Neural crest cell (in vitro differentiated cells): ENCODE data around the gene DYRK3. TPM values are rescaled to one million over a fixed set of nuclear protein-coding genes. Genes with fewer than 3 reads are reported as not detected.

ENCODE experiments used
- DNase-seq: peaks from one replicate; pipeline ENCODE4 v3.0.0; 2021; ENCODE audit warnings: low read depth, mixed read lengths, low spot score
- H3K27ac Mint-ChIP-seq: one replicate; pipeline ENCODE4 v1.8.0; 2021; ENCODE audit warnings: mild to moderate bottlenecking, mixed read lengths; ENCODE audit not compliant: unreplicated experiment
- H3K27me3 Mint-ChIP-seq: 2 replicates; pipeline ENCODE4 v1.8.0; 2021; ENCODE audit warnings: low read depth, mild to moderate bottlenecking, mixed read lengths
- H3K36me3 Mint-ChIP-seq: 2 replicates; pipeline ENCODE4 v1.8.0; 2021; ENCODE audit warnings: low read depth, mild to moderate bottlenecking, mixed read lengths
- H3K4me1 Mint-ChIP-seq: 2 replicates; pipeline ENCODE4 v1.8.0; 2021; ENCODE audit warnings: mixed read lengths
- H3K4me3 Mint-ChIP-seq: one replicate; pipeline ENCODE4 v1.8.0; 2021; ENCODE audit warnings: mild to moderate bottlenecking, mixed read lengths
- H3K9me3 Mint-ChIP-seq: 2 replicates; pipeline ENCODE4 v1.8.0; 2021; ENCODE audit warnings: mixed read lengths
- total RNA-seq: library from RNA; stranded (reverse); gene quantifications from 2 replicates; pipeline ENCODE4 v1.2.1, GENCODE V29; 2021
- TF ChIP-seq, protein P1 (sequence below): fragments of 200-600 bp; sonication (generic); conservative IDR thresholded peaks from 2 replicates; pipeline ENCODE4 v1.5.0; 2021; ENCODE audit warnings: antibody characterized with exemption, mild to moderate bottlenecking

Gene DYRK3
- total RNA-seq, 1 donor from 2014 or later = 12.5 TPM

DNA sequence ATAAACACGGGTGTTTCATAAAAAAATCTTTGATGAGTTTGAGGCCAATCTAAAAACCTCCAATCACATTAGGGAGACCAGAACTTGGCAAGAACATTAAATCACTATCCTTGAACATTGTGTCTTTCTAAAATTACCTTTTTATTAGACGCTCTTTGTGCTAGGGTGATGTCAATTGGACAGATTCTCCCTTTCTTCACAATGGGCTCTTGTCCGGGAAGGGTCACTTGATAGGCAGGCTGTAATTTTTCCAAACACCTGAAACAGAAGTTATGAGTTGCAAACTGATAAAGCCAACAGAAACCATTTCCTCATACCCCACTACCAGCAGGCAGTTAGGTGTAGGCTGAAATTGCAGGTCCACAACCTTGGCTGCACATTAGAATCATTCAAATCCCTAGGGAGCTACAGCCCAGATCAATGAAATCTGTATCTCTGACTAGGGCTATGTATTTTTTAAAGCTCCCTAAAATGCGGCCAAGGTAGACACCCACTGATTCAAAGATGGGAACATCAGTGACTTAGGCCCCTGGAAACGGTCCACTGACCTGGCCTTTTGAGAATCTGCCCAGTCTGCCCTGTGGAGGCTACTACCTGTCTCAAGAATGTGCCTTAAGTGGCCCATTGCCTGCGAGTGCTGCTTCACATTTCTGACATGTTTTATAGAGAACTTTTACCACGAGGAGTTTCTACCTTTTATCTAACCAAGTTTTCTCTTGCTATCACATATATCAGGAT is 39.6 kb upstream of the DYRK3 start:
- DNase-seq = no peak
- TF ChIP-seq, protein P1, sequence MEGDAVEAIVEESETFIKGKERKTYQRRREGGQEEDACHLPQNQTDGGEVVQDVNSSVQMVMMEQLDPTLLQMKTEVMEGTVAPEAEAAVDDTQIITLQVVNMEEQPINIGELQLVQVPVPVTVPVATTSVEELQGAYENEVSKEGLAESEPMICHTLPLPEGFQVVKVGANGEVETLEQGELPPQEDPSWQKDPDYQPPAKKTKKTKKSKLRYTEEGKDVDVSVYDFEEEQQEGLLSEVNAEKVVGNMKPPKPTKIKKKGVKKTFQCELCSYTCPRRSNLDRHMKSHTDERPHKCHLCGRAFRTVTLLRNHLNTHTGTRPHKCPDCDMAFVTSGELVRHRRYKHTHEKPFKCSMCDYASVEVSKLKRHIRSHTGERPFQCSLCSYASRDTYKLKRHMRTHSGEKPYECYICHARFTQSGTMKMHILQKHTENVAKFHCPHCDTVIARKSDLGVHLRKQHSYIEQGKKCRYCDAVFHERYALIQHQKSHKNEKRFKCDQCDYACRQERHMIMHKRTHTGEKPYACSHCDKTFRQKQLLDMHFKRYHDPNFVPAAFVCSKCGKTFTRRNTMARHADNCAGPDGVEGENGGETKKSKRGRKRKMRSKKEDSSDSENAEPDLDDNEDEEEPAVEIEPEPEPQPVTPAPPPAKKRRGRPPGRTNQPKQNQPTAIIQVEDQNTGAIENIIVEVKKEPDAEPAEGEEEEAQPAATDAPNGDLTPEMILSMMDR = no peak
- Mint-ChIP-seq H3K27ac (no peak overlapping the region), H3K27me3 (no peaks in the 10 kb centered on the region), H3K9me3 (no peaks in the 10 kb centered on the region), H3K36me3 (peaks cover 13% of the 10 kb centered on the region), H3K4me1 (no peaks in the 10 kb centered on the region), H3K4me3 (no peak overlapping the region)

DNA sequence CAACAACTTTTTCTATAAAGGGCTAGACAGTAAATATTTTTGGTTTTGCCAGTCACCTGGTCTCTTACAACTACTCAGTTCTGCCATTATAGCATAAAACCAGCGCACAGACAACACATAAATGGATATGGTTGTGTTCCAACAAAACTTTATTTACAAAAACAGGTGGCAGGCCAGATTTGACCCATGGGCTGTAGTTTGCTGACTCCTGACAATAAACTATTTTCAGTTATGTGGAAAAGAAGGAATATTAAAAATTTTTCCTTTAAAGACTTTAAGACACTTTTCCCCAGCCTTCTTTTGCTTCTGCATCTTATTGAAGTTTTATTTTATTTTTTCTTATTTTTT is 39.0 kb upstream of the DYRK3 start:
- H3K4me1 Mint-ChIP-seq = no peaks in the 10 kb centered on the region
- H3K27ac Mint-ChIP-seq = no peak overlapping the region
- H3K36me3 Mint-ChIP-seq = peaks cover 13% of the 10 kb centered on the region
- no peak overlapping the region for H3K4me3 Mint-ChIP-seq
- no peaks in the 10 kb centered on the region for H3K27me3 Mint-ChIP-seq
- no peak for DNase-seq
- H3K9me3 Mint-ChIP-seq = no peaks in the 10 kb centered on the region
- TF ChIP-seq, protein P1 = no peak

DNA sequence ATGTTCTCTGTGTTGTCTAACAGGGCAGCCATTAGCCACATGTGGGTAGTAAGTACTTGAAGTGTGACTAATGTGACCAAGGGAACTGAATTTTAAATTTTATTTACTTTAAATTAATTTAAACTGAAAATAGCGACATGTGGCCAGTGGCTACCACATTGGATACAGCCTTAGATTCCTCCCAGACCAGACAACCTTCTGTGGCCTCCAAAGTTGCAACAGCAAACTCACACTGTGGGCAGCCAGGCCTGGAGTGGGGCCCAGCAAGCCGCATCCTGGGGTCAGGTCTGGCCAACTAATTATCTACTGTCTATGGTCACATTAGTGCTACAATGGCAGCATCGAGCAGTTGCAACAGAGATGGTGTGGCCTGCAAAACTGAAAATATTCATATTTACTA is 34.8 kb upstream of the DYRK3 start:
- no peaks in the 10 kb centered on the region for H3K4me1 Mint-ChIP-seq
- H3K9me3 Mint-ChIP-seq = no peaks in the 10 kb centered on the region
- TF ChIP-seq, protein P1 = no peak
- H3K36me3 Mint-ChIP-seq = peaks cover 6% of the 10 kb centered on the region
- no peak for DNase-seq
- no peak overlapping the region for H3K27ac Mint-ChIP-seq
- no peaks in the 10 kb centered on the region for H3K27me3 Mint-ChIP-seq
- H3K4me3 Mint-ChIP-seq = no peak overlapping the region

DNA sequence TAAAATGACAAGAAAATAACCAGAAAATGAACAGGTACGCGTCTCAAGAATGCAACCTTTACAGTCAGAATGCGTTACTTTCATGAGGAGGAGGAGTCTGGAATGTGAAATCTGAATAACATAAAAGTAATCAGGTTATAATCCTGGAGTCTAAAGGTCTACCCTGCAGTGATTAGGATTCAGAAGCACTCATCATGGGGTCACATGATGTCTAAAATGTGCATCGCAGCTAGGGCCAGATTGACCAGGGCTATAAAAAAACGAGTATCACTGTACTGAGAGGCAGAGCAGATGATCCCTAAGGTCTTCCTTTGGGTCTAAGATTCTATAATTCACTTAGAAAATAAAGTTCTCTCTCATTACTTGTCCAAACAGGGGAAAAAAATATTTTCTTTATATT is 30.5 kb upstream of the DYRK3 start:
- H3K36me3 Mint-ChIP-seq = no peaks in the 10 kb centered on the region
- H3K4me1 Mint-ChIP-seq = no peaks in the 10 kb centered on the region
- no peak overlapping the region for H3K27ac Mint-ChIP-seq
- H3K9me3 Mint-ChIP-seq = no peaks in the 10 kb centered on the region
- TF ChIP-seq, protein P1 = no peak
- no peak for DNase-seq
- H3K27me3 Mint-ChIP-seq = no peaks in the 10 kb centered on the region
- H3K4me3 Mint-ChIP-seq = no peak overlapping the region

DNA sequence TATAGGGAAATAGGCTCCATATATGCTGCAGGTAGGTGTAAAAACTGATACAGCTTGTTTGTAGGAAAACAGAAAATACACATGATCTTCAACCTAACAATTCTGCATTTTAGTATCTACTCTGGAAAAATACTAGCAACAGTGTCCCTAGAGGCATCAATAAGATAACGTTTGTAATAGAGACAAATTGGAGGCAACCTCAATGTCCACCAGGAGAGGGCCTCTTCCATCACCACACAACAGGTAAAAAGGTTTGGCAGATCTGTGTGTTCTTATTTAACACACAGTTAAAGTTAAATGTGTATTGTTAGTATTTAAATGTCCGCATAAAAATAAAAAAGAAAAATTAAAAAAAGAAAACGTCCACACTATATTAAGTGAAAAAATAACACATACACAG is 28.5 kb upstream of the DYRK3 start:
- TF ChIP-seq, protein P1 = peak; percentile 71
- Mint-ChIP-seq H3K36me3 (no peaks in the 10 kb centered on the region), H3K27me3 (no peaks in the 10 kb centered on the region), H3K9me3 (no peaks in the 10 kb centered on the region), H3K27ac (no peak overlapping the region), H3K4me1 (peaks cover 12% of the 10 kb centered on the region), H3K4me3 (no peak overlapping the region)
- DNase-seq = no peak
